HEK293T (cell line): ENCODE measurements around the gene OR10G3.
"Not testable (repeated sequence)": the region's sequence is repeated elsewhere in the genome, so short reads cannot be mapped to it uniquely, and the experiment has no call there.

Experiments
- CTCF ChIA-PET: fragments of 350-600 bp; formaldehyde crosslinking; extraction: SDS; loops from one replicate; lab custom pipeline; 2021; ENCODE audit warnings: antibody characterized with exemption, inconsistent platforms; lab: Yijun Ruan, JAX
- POLR2A ChIA-PET: fragments of 350-600 bp; formaldehyde crosslinking; extraction: SDS; loops from one replicate; lab custom pipeline; 2020; ENCODE audit warnings: antibody characterized with exemption, inconsistent platforms; lab: Yijun Ruan, JAX
- DNase-seq: peaks from one replicate; pipeline ENCODE4 v3.0.0; 2012; ENCODE audit warnings: mixed read lengths; ENCODE audit errors: extremely low spot score
- ARNT ChIP-seq: fragments of 450-650 bp; IDR thresholded peaks from 2 replicates; pipeline ENCODE4 v1.6.1; 2017; ENCODE audit warnings: mild to moderate bottlenecking
- BHLHE40 ChIP-seq: fragments of 450-650 bp; IDR thresholded peaks from 2 replicates; pipeline ENCODE4 v1.6.1; 2016; ENCODE audit warnings: mild to moderate bottlenecking, moderate library complexity, borderline replicate concordance
- CTBP1 ChIP-seq: fragments of 450-650 bp; IDR thresholded peaks from 2 replicates; pipeline ENCODE4 v1.6.1; 2016; ENCODE audit warnings: borderline replicate concordance
- ELF4 ChIP-seq: fragments of 450-650 bp; IDR thresholded peaks from 2 replicates; pipeline ENCODE4 v1.6.1; 2017; ENCODE audit warnings: antibody characterized with exemption
- FOXA1 ChIP-seq: fragments of 450-650 bp; IDR thresholded peaks from 2 replicates; pipeline ENCODE4 v1.6.1; 2016; ENCODE audit warnings: mild to moderate bottlenecking
- FOXK2 ChIP-seq: fragments of 450-650 bp; IDR thresholded peaks from 2 replicates; pipeline ENCODE4 v1.6.1; 2016; ENCODE audit warnings: mild to moderate bottlenecking
- FOXM1 ChIP-seq: fragments of 450-650 bp; IDR thresholded peaks from 2 replicates; pipeline ENCODE4 v1.6.1; 2017; ENCODE audit warnings: mild to moderate bottlenecking, borderline replicate concordance
- HDGF ChIP-seq: fragments of 450-650 bp; IDR thresholded peaks from 2 replicates; pipeline ENCODE4 v1.6.1; 2017; ENCODE audit warnings: antibody characterized with exemption, borderline replicate concordance
- L3MBTL2 ChIP-seq: fragments of 450-650 bp; conservative IDR thresholded peaks from 2 replicates; pipeline ENCODE4 v1.6.1; 2016; ENCODE audit warnings: mild to moderate bottlenecking
- LEF1 ChIP-seq: fragments of 450-650 bp; IDR thresholded peaks from 2 replicates; pipeline ENCODE4 v1.6.1; 2017; ENCODE audit warnings: mild to moderate bottlenecking, borderline replicate concordance
- NFRKB ChIP-seq: fragments of 450-650 bp; IDR thresholded peaks from 2 replicates; pipeline ENCODE4 v1.6.1; 2016; ENCODE audit warnings: mild to moderate bottlenecking, moderate library complexity
- SP1 ChIP-seq: fragments of 450-650 bp; IDR thresholded peaks from 2 replicates; pipeline ENCODE4 v1.6.1; 2017
- SUZ12 ChIP-seq: fragments of 450-650 bp; IDR thresholded peaks from 2 replicates; pipeline ENCODE4 v1.6.1; 2016; ENCODE audit warnings: mild to moderate bottlenecking
- TARDBP ChIP-seq: fragments of 450-650 bp; IDR thresholded peaks from 2 replicates; pipeline ENCODE4 v1.6.1; 2016
- ZNF384 ChIP-seq: fragments of 450-650 bp; IDR thresholded peaks from 2 replicates; pipeline ENCODE4 v1.6.1; 2016
- TF ChIP-seq, protein P1 (sequence below): fragments of 450-650 bp; IDR thresholded peaks from 2 replicates; pipeline ENCODE4 v1.6.1; 2016

OR10G3 gene

GRCh38 chr14:21579976-21580375, at the start of gene OR10G3:
Gene OR10G3 (minus strand): TSS chr14:21580076. CDS start chr14:21570744, 9,332 bp downstream.
- no peak for TF ChIP-seq ELF4
- TF ChIP-seq, protein P1, sequence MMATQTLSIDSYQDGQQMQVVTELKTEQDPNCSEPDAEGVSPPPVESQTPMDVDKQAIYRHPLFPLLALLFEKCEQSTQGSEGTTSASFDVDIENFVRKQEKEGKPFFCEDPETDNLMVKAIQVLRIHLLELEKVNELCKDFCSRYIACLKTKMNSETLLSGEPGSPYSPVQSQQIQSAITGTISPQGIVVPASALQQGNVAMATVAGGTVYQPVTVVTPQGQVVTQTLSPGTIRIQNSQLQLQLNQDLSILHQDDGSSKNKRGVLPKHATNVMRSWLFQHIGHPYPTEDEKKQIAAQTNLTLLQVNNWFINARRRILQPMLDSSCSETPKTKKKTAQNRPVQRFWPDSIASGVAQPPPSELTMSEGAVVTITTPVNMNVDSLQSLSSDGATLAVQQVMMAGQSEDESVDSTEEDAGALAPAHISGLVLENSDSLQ: no peak
- TF ChIP-seq CTBP1: no peak
- TF ChIP-seq ZNF384: no peak
- no peak for TF ChIP-seq NFRKB
- no peak for TF ChIP-seq HDGF
- TF ChIP-seq FOXK2: no peak
- no peak for TF ChIP-seq FOXA1
- TF ChIP-seq LEF1: no peak
- TF ChIP-seq ARNT: no peak
- no peak for DNase-seq
- ChIA-PET POLR2A (interaction anchor here (1.2 kb wide), 1 partner anchor 53 kb away, joined by 3 read pairs; the partner anchor contains the start of gene SALL2), CTCF (no interaction called here)

GRCh38 chr14:21626491-21627230, 46.8 kb upstream of the OR10G3 start:
- CTCF ChIA-PET: no interaction called here
- TF ChIP-seq SP1: no peak
- no peak for TF ChIP-seq BHLHE40
- no peak for TF ChIP-seq LEF1
- no peak for TF ChIP-seq NFRKB
- no peak for TF ChIP-seq TARDBP
- no peak for TF ChIP-seq ZNF384
- TF ChIP-seq, protein P1: no peak
- no peak for TF ChIP-seq ELF4
- no peak for TF ChIP-seq L3MBTL2
- no peak for DNase-seq
- POLR2A ChIA-PET: no interaction called here

DNA sequence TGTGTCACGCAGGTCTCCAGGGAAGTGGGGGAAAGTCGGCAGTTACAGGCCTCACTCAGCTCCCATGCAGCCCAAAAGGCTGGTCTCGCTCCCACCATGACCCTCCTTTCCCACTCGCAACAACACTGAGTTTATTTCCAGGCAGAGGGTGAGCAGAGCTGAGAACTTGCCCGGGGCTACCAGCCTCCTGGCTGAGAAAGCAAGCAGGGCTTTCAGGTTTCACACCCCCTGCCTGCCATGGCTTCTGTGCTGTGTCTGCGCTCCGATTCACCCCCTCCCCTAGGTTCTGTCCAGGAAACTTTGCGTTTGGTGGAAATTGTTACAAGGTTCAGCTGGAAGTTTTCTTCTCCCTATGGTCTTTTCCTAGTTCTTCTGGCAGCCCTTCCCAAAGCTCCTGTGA, 37.7 kb upstream of the OR10G3 start:
- ChIA-PET POLR2A (no interaction called here), CTCF (interaction anchor here (0.5 kb wide), 1 partner anchor 243 kb away, joined by 4 read pairs; no protein-coding TSS in a partner anchor)
- DNase-seq: no peak
- TF ChIP-seq TARDBP: no peak
- no peak for TF ChIP-seq SP1
- TF ChIP-seq FOXA1: no peak
- TF ChIP-seq FOXK2: no peak
- TF ChIP-seq, protein P1: no peak
- no peak for TF ChIP-seq L3MBTL2
- TF ChIP-seq HDGF: no peak
- no peak for TF ChIP-seq SUZ12
- no peak for TF ChIP-seq LEF1
- TF ChIP-seq ARNT: no peak
- TF ChIP-seq FOXM1: no peak
- TF ChIP-seq BHLHE40: no peak

GRCh38 chr14:21614240-21614639, 34.4 kb upstream of the OR10G3 start:
- no peak for TF ChIP-seq SP1
- TF ChIP-seq TARDBP: no peak
- TF ChIP-seq BHLHE40: no peak
- TF ChIP-seq CTBP1: no peak
- no peak for TF ChIP-seq NFRKB
- TF ChIP-seq ELF4: no peak
- no peak for TF ChIP-seq ARNT
- TF ChIP-seq HDGF: no peak
- TF ChIP-seq SUZ12: no peak
- no peak for TF ChIP-seq ZNF384
- TF ChIP-seq FOXA1: no peak
- TF ChIP-seq, protein P1: no peak
- TF ChIP-seq LEF1: no peak
- TF ChIP-seq L3MBTL2: no peak
- TF ChIP-seq FOXK2: no peak
- no peak for TF ChIP-seq FOXM1
- no peak for DNase-seq
- ChIA-PET CTCF (no interaction called here), POLR2A (no interaction called here)

DNA sequence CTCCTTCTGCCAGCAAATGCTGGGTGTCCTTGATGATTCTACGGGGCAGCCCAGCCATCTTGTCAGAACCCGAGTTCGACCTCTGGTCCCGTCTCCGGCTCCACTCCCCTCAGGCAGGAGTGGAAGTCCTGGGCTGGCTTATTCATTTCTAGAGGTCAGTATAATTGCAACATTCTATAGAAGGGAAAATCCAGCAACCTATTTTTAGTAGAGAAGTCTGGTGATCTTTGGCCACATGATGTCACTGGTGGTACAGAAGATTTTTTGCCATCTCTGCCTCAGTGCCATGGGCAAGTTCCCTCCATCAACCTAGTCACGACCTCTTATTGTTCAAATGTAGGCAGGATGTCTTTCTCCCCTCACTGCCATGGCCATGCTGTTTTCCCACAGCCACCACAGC, 32.4 kb upstream of the OR10G3 start:
- ChIA-PET CTCF (interaction anchor here (0.6 kb wide), 1 partner anchor 306 kb away, joined by 3 read pairs; no protein-coding TSS in a partner anchor), POLR2A (no interaction called here)
- DNase-seq: no peak
- TF ChIP-seq FOXM1 (no peak), SUZ12 (no peak)

DNA sequence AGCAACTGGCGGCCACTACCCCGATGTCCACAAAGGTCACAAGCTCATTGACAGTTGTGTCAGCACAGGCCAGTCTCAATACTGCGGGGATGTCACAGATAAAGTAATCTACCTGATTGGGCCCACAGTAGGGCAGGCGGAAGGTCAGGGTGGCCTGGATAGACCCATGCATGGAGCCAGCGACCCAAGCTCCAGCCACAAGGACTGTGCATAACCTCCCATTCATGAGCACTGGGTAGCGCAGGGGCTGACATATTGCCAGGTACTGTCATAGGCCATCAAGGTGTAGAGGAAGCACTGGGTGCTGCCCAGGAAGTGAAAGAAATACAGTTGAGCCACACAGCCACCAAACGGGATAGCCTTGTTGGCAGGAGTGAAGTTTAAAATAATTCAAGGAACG, 22.3 kb upstream of the OR10G3 start:
- DNase-seq, CTCF ChIA-PET, POLR2A ChIA-PET: not testable (repeated sequence)
